ENCODE measurements around the gene GPR12. TPM values are rescaled to one million over a fixed set of nuclear protein-coding genes. Genes with fewer than 3 reads are reported as not detected.

GPR12 gene
- total RNA-seq, 1 donor from 2014 or later, result not detected

GRCh38 chr13:26771796-26772195 is 11.2 kb upstream of the GPR12 start:
- Histone ChIP-seq H3K4me3 (no peak overlapping the region), H3K4me1 (no peaks in the 10 kb centered on the region), H3K27ac (no peak overlapping the region), H3K9me3 (no peaks in the 10 kb centered on the region), H3K27me3 (no peaks in the 10 kb centered on the region), H3K36me3 (no peaks in the 10 kb centered on the region)
- intact Hi-C loops (cut with DNase I), result no loop called here
- no peak for DNase-seq (ENCODE audit: low spot score in 2 of 2)
- no peak for TF ChIP-seq CTCF (IDR thresholded peaks at IDR 0.05)

- H3K27me3 ChIP-seq, result peaks cover 4% of the 10 kb centered on the region
- H3K4me1 ChIP-seq, result peaks cover 0 to 3% of the 10 kb centered on the region in 2 donors
- TF ChIP-seq CTCF (IDR thresholded peaks at IDR 0.05), result no peak
- intact Hi-C loops (cut with DNase I), result no loop called here
- H3K36me3 ChIP-seq, result no peaks in the 10 kb centered on the region
- DNase-seq (ENCODE audit: low spot score in 2 of 2), result no peak
- no peak overlapping the region for H3K4me3 ChIP-seq
- H3K27ac ChIP-seq, result no peak overlapping the region
- H3K9me3 ChIP-seq, result no peaks in the 10 kb centered on the region
Observed at GRCh38 chr13:26762745-26763345, 2.3 kb upstream of the GPR12 start.

DNA sequence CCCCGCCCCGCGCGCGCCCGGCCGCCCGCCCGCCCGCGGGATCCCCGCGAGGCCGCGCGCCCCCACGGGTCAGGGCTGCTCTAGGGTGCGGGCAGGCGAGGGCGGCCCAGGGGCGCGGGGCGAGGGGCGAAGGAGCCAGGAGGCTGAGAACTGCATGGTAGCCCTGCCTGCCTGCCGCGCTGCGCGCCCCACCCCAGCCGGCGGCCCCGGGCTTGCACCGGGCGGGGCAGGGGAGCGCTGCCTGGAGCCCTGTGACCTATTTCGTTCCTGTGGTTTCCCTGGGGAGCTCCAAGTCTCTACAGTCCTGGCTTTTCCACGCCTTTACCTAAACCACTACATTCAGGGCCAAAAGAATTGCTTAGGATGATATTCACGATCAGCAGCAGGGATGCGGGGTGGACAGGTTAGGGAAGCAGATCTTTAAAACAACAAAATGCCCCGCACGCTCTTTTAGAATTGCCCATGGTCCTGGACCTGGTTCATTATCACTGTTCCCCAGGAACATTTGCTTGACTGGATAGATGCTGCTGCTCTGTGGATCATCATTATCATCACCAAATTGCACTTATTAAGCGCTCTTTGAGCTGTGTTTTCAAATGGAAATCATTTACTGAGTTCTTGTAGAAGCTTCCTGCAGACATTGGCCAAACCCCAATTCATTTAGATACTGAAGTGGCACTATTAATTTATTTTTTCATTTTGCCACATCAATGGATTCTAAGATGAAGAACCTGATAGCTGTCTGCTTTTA is 421 bp upstream of the GPR12 start:
- no peaks in the 10 kb centered on the region for H3K36me3 ChIP-seq
- no peak for TF ChIP-seq CTCF (IDR thresholded peaks at IDR 0.05)
- peaks cover 4% of the 10 kb centered on the region for H3K27me3 ChIP-seq
- intact Hi-C loops (cut with DNase I), result no loop called here
- H3K4me3 ChIP-seq, result peak overlapping the region in 1 of 2 donors; percentile 41
- no peak for DNase-seq (ENCODE audit: low spot score in 2 of 2)
- peaks cover 0 to 3% of the 10 kb centered on the region in 2 donors for H3K4me1 ChIP-seq
- no peak overlapping the region for H3K27ac ChIP-seq
- no peaks in the 10 kb centered on the region for H3K9me3 ChIP-seq

- intact Hi-C loops (cut with DNase I), result no loop called here
- Histone ChIP-seq H3K4me3 (peak overlapping the region; percentile 36 to 55), H3K27me3 (peaks cover 4% of the 10 kb centered on the region), H3K4me1 (peaks cover 0 to 3% of the 10 kb centered on the region in 2 donors), H3K36me3 (no peaks in the 10 kb centered on the region), H3K27ac (no peak overlapping the region), H3K9me3 (no peaks in the 10 kb centered on the region)
- no peak for TF ChIP-seq CTCF (IDR thresholded peaks at IDR 0.05)
- no peak for DNase-seq (ENCODE audit: low spot score in 2 of 2)
Observed at GRCh38 chr13:26759249-26759906, 1.2 kb downstream of the GPR12 start.

DNA sequence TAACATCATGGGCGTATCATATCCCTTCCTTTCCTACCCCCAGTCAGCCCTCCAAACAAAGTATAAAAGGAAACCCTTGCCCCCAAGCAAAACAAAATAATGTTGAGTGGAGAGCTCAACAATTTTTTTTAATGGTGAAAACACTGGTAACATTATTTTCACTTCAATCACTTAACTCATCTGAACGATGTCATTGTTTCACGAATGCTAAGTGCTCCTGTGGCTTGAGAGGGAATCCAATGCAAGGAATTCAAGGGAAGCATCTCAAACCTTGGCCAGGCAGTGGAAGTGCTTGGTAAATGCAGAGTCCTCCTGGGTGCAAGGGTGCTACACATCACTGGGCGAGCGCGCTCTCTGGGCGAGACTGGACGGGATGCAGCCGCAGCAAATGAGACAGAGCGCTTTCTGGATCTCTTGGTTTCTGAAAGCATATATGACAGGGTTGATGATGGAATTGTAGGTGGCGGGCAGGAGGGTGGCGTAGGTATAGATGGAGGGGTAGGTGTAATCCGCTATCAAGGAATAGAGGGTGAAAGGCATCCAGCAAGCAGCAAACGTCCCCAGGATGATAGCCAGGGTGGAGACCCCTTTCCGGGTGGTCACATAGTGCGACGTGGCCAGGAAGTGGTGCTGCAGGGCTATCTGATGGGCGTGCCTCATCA is 2.0 kb downstream of the GPR12 start:
- Histone ChIP-seq H3K36me3 (no peaks in the 10 kb centered on the region), H3K4me3 (no peak overlapping the region), H3K4me1 (peaks cover 0 to 3% of the 10 kb centered on the region in 2 donors), H3K9me3 (no peaks in the 10 kb centered on the region), H3K27ac (no peak overlapping the region), H3K27me3 (peaks cover 4% of the 10 kb centered on the region)
- intact Hi-C loops (cut with DNase I), result no loop called here
- DNase-seq (ENCODE audit: low spot score in 2 of 2), result no peak
- TF ChIP-seq CTCF (IDR thresholded peaks at IDR 0.05), result no peak

Measured in ascending aorta (tissue), 2 donors.